Muscle of leg (tissue), 11 donors: ENCODE data around the gene MX1. TPM values are rescaled to one million over a fixed set of nuclear protein-coding genes. Genes with fewer than 3 reads are reported as not detected.

Source experiments
- DNase-seq: peaks from one replicate; pipeline ENCODE4 v3.0.0; 2013
- H3K27ac ChIP-seq: one replicate; pipeline ENCODE4 v1.5.1; 2013; ENCODE audit warnings: mild to moderate bottlenecking, low read length, control low read depth
- H3K27me3 ChIP-seq: one replicate; pipeline ENCODE4 v1.6.1; 2013; ENCODE audit warnings: low read length; ENCODE audit not compliant: control insufficient read depth, insufficient read depth
- H3K36me3 ChIP-seq: one replicate; pipeline ENCODE4 v1.6.1; 2013; ENCODE audit warnings: low read length; ENCODE audit not compliant: control insufficient read depth, insufficient read depth
- H3K4me1 ChIP-seq: one replicate; pipeline ENCODE4 v1.6.1; 2013; ENCODE audit warnings: low read length; ENCODE audit not compliant: control insufficient read depth, insufficient read depth
- H3K4me3 ChIP-seq: one replicate; pipeline ENCODE4 v1.5.1; 2013; ENCODE audit warnings: low read length, control low read depth
- H3K9me3 ChIP-seq: replicated peaks from 2 replicates; pipeline ENCODE4 v1.6.1; 2013; ENCODE audit warnings: low read depth, low read length; ENCODE audit not compliant: control insufficient read depth
- WGBS: methylation state at CpG from one replicate; pipeline ENCODE4 v1.1.5; 2013; ENCODE audit warnings: missing lambda C conversion rate; ENCODE audit not compliant: insufficient coverage; 5-methylcytosine and 5-hydroxymethylcytosine counted together
- polyA plus RNA-seq, 8 donors: library from polyadenylated mRNA; unstranded; fragments of 120-200 nt; gene quantifications; one replicate each; pipeline versions ENCODE4 v1.2.1 to v1.2.3, GENCODE V29; 2013; ENCODE audit warnings: inconsistent platforms in 1 of 8, low replicate concordance in 1 of 8; ENCODE audit not compliant: insufficient read length in 8 of 8, insufficient read depth in 1 of 8
- total RNA-seq: library from RNA; stranded (reverse); fragments of 120-200 nt; gene quantifications from one replicate; pipeline ENCODE4 v1.2.4, GENCODE V29; 2013

MX1 gene
- total and polyA plus RNA-seq, 9 donors = 1.7 to 6.2 (median 3.8) TPM

- WGBS = 17% methylated on average over 8 of the region's 15 CpGs
Observed at GRCh38 chr21:41477641-41478318, 51.7 kb downstream of the MX1 start.

GRCh38 chr21:41478319-41479177, 52.5 kb downstream of the MX1 start:
- H3K4me1 ChIP-seq = no peaks in the 10 kb centered on the region
- H3K27ac ChIP-seq = no peak overlapping the region
- peaks cover 20% of the 10 kb centered on the region for H3K27me3 ChIP-seq
- no peaks in the 10 kb centered on the region for H3K36me3 ChIP-seq
- H3K4me3 ChIP-seq = no peak overlapping the region
- no peaks in the 10 kb centered on the region for H3K9me3 ChIP-seq
- 70% methylated on average over 6 of the region's 11 CpGs for WGBS
- DNase-seq = no peak

More at GRCh38 chr21:41477641-41478318, 51.7 kb downstream of the MX1 start:
- Histone ChIP-seq H3K36me3 (no peaks in the 10 kb centered on the region), H3K27me3 (peaks cover 20% of the 10 kb centered on the region), H3K27ac (no peak overlapping the region), H3K4me1 (no peaks in the 10 kb centered on the region), H3K9me3 (no peaks in the 10 kb centered on the region), H3K4me3 (no peak overlapping the region)
- no peak for DNase-seq

GRCh38 chr21:41479686-41480085, 53.6 kb downstream of the MX1 start:
- H3K9me3 ChIP-seq = no peaks in the 10 kb centered on the region
- no peak for DNase-seq
- WGBS = 64% methylated on average over 5 of the region's 8 CpGs
- no peaks in the 10 kb centered on the region for H3K36me3 ChIP-seq
- no peaks in the 10 kb centered on the region for H3K4me1 ChIP-seq
- H3K4me3 ChIP-seq = no peak overlapping the region
- H3K27me3 ChIP-seq = peaks cover 20% of the 10 kb centered on the region
- no peak overlapping the region for H3K27ac ChIP-seq

- H3K27ac ChIP-seq = no peak overlapping the region
- no peaks in the 10 kb centered on the region for H3K36me3 ChIP-seq
- no peak overlapping the region for H3K4me3 ChIP-seq
- H3K4me1 ChIP-seq = no peaks in the 10 kb centered on the region
- peaks cover 20% of the 10 kb centered on the region for H3K27me3 ChIP-seq
- no peak for DNase-seq
- H3K9me3 ChIP-seq = no peaks in the 10 kb centered on the region
- 81% methylated on average over 17 of the region's 17 CpGs for WGBS
Observed at GRCh38 chr21:41480086-41480690, 54.1 kb downstream of the MX1 start.

GRCh38 chr21:41481191-41481590, 55.2 kb downstream of the MX1 start:
- Histone ChIP-seq H3K4me3 (no peak overlapping the region), H3K4me1 (no peaks in the 10 kb centered on the region), H3K27me3 (peaks cover 18% of the 10 kb centered on the region), H3K9me3 (no peaks in the 10 kb centered on the region), H3K27ac (no peak overlapping the region), H3K36me3 (no peaks in the 10 kb centered on the region)
- no peak for DNase-seq
- WGBS = 44% methylated on average over 7 of the region's 8 CpGs

GRCh38 chr21:41482301-41482700, 56.3 kb downstream of the MX1 start:
- H3K4me3 ChIP-seq = no peak overlapping the region
- H3K4me1 ChIP-seq = peaks cover 2% of the 10 kb centered on the region
- no peaks in the 10 kb centered on the region for H3K36me3 ChIP-seq
- 44% methylated on average over 2 of the region's 6 CpGs for WGBS
- H3K27me3 ChIP-seq = peaks cover 14% of the 10 kb centered on the region
- no peaks in the 10 kb centered on the region for H3K9me3 ChIP-seq
- no peak overlapping the region for H3K27ac ChIP-seq
- no peak for DNase-seq

GRCh38 chr21:41482980-41483379, 56.9 kb downstream of the MX1 start:
- Histone ChIP-seq H3K4me3 (no peak overlapping the region), H3K36me3 (no peaks in the 10 kb centered on the region), H3K9me3 (no peaks in the 10 kb centered on the region), H3K4me1 (peaks cover 2% of the 10 kb centered on the region), H3K27ac (no peak overlapping the region), H3K27me3 (peaks cover 14% of the 10 kb centered on the region)
- no peak for DNase-seq
- 76% methylated on average over 3 of the region's 6 CpGs for WGBS

- Histone ChIP-seq H3K27ac (no peak overlapping the region), H3K9me3 (no peaks in the 10 kb centered on the region), H3K27me3 (peaks cover 14% of the 10 kb centered on the region), H3K36me3 (no peaks in the 10 kb centered on the region), H3K4me1 (peaks cover 2% of the 10 kb centered on the region), H3K4me3 (no peak overlapping the region)
- no CpG with 5 or more reads among the region's 12 CpGs for WGBS
- DNase-seq = no peak
Observed at GRCh38 chr21:41483415-41483814, 57.4 kb downstream of the MX1 start.

GRCh38 chr21:41483973-41484372, 57.9 kb downstream of the MX1 start:
- DNase-seq = no peak
- H3K27ac ChIP-seq = no peak overlapping the region
- WGBS = 57% methylated on average over 1 of the region's 4 CpGs
- H3K9me3 ChIP-seq = no peaks in the 10 kb centered on the region
- no peak overlapping the region for H3K4me3 ChIP-seq
- peaks cover 11% of the 10 kb centered on the region for H3K27me3 ChIP-seq
- H3K36me3 ChIP-seq = no peaks in the 10 kb centered on the region
- peaks cover 2% of the 10 kb centered on the region for H3K4me1 ChIP-seq

- Histone ChIP-seq H3K4me1 (peaks cover 2% of the 10 kb centered on the region), H3K36me3 (no peaks in the 10 kb centered on the region), H3K4me3 (no peak overlapping the region), H3K27ac (no peak overlapping the region), H3K9me3 (no peaks in the 10 kb centered on the region), H3K27me3 (no peaks in the 10 kb centered on the region)
- no peak for DNase-seq
- no CpG with 5 or more reads among the region's 6 CpGs for WGBS
Observed at GRCh38 chr21:41487082-41487481, 61.0 kb downstream of the MX1 start.
